GM18507 (cell line): ENCODE measurements around the gene TAX1BP3.

Experiments used
- DNase-seq: peaks from one replicate; pipeline ENCODE4 v3.0.0; 2011; ENCODE audit warnings: low read depth; ENCODE audit not compliant: insufficient read length; ENCODE audit errors: extremely low spot score
- FAIRE-seq: peaks from 2 replicates; lab custom pipeline; 2011; peaks lifted over from hg19 to GRCh38; lab: Jason Lieb, UNC

Gene TAX1BP3

GRCh38 chr17:3689262-3690093 lies 21.1 kb upstream of the TAX1BP3 start:
- no peak for FAIRE-seq

GRCh38 chr17:3688852-3689261 lies 20.5 kb upstream of the TAX1BP3 start:
- no peak for FAIRE-seq

More at GRCh38 chr17:3689262-3690093, 21.1 kb upstream of the TAX1BP3 start:
- DNase-seq = no peak

GRCh38 chr17:3688027-3688553 lies 19.7 kb upstream of the TAX1BP3 start:
- DNase-seq = no peak
- FAIRE-seq = no peak

More at GRCh38 chr17:3688852-3689261, 20.5 kb upstream of the TAX1BP3 start:
- no peak for DNase-seq

DNA sequence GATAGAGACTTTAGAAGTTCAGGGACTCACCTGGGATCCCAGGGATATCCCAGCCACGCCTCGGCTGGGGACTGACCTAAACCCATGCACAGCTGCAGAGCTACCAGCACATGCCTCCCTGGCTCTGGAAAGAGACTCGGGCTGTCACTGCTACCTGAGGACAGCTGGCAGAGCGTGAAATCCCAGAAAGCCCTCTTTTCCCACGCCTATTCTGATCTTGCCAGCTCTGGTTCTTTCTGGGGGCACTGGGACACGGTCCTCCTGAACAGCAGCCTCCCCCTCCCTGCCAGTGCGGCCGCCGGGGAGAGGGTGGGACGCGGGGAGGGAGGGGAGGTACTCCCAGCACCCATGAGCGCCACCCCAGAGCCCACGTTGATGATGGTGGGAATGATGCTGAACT lies 16.8 kb upstream of the TAX1BP3 start:
- FAIRE-seq (no peak), DNase-seq (no peak)

GRCh38 chr17:3683054-3683511 lies 14.7 kb upstream of the TAX1BP3 start:
- DNase-seq (peak; percentile 73), FAIRE-seq (peak; percentile 89)

DNA sequence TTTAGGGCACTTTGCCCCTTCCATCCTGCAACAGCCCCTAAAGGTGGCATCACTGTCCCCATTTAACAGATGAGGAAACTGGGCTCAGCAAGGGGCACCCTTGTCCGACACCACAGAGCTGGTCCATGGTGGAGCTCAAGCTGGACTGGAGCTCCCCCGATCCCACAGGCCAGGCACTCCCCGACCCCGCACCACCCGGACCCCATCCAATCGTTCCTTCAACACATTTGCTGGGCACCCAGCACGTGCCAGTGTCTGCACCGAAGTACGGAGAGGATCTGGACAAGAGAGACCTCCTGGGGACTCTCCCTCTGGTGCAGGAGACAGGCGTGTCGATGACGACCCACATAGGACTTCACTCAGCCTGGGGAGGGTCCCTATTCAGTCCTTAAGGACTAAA lies 13.7 kb upstream of the TAX1BP3 start:
- DNase-seq = no peak
- no peak for FAIRE-seq

GRCh38 chr17:3681565-3681964 lies 13.2 kb upstream of the TAX1BP3 start:
- DNase-seq = no peak
- no peak for FAIRE-seq

- DNase-seq (no peak), FAIRE-seq (no peak)
Measured at GRCh38 chr17:3681057-3681456, 12.7 kb upstream of the TAX1BP3 start.

GRCh38 chr17:3679531-3680126 lies 11.3 kb upstream of the TAX1BP3 start:
- FAIRE-seq = no peak
- DNase-seq = no peak

DNA sequence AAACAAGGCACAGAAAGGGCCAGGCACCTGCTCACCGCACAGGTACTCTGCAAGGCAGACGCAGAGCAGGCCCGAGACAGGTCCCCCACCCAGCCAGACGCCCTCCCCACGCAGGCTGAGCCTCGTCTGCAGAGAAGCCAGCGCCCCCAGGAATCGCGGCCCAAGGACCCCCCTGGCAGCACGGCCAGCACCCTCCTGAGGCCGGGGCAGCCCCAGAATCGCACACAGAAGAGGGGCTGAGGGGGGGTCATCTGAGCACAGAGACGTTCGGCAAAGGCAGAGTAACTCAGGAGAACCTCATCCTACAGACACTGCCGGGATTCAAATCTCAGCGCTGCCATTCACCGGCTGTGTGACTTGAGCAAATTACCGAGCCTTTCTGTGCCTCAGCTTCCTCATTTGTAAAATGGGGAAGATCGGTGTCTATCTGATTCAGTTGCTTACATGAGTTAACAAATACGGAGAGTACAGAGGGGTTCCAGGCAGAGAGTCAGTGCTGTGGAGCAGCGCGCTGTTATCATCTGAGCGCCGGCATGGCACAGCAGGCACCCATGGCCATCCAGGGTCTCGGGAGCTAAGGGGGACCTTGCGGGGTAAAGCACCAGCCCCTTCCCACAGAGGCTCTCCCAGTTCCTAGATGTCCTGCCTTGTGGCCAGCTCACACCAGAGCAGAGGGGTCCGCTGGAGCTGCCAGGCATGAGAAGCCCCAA lies 10.6 kb upstream of the TAX1BP3 start:
- FAIRE-seq = no peak
- no peak for DNase-seq

DNA sequence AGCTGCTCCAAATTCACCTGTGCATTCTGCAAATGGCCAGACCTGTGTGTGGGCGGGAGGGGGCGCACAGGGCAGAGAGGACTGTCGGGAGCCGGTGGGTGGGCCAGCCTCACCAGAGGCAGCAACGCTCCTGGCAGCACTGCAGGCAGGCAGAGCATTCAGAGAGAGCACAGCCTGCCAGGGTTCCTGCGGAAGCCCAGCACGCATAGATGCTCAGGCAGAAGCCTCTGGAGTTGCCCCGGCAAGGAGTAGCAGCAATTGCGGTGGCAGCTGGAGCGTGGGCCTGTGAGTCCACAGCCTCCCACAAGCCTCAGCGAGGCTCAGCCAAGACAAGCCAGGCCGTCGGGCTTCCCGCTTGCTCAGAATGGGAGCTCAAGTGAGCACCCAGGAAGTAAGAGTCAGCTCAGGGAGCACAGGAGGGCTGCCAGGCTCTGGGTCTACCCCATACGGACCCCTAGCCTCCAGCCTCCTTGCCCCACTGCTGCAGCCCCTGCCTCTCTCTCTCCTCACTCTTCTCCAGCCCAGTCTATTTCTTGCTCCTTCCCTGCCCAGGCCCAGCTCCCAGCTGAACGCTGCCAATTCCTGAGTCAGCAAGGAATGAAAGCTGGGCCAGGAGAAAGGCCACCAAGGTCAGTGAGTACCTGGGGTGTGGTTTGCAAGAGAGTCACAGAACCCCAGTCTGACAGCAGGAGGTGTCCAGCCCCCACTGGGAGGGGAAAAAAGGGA lies 9.9 kb upstream of the TAX1BP3 start:
- DNase-seq = no peak
- FAIRE-seq = no peak

- FAIRE-seq (no peak), DNase-seq (no peak)
Measured at GRCh38 chr17:3675886-3676285, 7.5 kb upstream of the TAX1BP3 start.

DNA sequence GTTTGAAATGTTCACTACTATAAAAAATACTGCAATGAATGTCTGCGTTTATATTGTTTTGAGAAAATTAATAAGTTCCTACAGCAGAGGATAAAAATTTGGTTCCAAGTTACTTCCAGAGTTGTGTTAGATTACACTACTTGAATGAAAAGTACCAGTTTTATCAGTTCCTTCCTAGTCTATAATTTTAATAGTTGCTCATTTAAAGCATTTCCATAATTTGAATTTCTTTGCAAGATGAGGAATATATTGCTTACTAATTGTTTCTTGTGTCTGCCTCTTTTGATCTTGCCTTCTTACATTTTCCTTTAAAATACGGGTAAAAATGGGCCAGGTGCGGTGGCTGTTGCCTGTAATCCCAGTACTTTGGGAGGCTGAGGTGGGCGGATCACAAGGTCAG lies 4.2 kb upstream of the TAX1BP3 start:
- FAIRE-seq (no peak), DNase-seq (no peak)

- no peak for FAIRE-seq
- DNase-seq = no peak
Measured at GRCh38 chr17:3669548-3669947, 1.2 kb upstream of the TAX1BP3 start.

DNA sequence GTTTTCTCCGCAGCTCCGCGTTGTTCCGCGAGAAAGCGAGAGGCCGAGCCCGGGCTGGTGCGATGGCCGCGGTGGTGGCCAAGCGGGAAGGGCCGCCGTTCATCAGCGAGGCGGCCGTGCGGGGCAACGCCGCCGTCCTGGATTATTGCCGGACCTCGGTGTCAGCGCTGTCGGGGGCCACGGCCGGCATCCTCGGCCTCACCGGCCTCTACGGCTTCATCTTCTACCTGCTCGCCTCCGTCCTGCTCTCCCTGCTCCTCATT lies 638 bp upstream of the TAX1BP3 start:
- FAIRE-seq = no peak

DNA sequence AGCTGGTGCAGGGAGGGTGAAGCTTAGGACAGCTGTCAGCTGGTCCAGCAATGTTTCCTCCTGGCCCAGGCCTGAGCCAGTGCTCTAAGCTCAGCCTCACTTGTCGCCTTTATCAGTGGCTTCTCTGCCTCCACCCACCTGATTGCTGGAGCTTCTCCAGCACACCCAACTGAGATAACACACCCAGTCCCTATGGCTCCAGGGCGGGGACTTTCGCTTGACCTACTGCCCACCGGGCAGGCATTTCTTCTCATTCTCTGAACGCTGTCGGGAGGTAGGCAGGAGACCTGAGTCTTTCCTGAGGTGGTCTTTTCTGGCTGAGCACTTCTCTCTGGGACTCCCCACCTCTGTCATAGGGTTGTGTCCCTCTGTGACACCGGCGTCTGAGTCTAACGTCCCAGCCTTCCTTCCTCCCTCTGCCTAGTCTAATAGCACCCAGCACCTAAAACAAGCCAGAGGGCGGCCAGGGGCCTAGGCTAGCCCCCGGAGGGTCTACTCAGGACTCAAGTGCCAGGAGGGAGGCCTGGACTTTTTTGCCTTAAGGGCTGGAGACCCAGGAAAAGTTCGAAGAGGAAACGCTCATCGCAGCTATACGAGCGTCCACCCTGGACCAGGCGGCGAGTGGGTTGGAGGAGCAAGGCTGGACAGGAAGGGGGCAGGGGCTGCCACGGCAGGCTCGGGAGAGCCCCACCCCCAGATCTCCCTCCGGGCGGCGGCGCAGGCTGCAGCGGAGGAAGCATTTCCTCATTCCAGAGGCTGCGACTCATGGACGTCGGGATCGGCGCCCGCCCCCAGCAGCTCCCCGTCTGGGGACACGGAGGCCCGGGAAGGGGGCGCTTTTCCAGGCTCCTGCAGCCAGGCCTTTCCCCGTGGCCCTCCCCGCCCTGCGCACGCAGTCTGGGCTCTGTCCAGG lies 756 bp downstream of the TAX1BP3 start:
- DNase-seq (no peak), FAIRE-seq (no peak)

More for the DNA sequence above, 638 bp upstream of the TAX1BP3 start:
- no peak for DNase-seq

DNA sequence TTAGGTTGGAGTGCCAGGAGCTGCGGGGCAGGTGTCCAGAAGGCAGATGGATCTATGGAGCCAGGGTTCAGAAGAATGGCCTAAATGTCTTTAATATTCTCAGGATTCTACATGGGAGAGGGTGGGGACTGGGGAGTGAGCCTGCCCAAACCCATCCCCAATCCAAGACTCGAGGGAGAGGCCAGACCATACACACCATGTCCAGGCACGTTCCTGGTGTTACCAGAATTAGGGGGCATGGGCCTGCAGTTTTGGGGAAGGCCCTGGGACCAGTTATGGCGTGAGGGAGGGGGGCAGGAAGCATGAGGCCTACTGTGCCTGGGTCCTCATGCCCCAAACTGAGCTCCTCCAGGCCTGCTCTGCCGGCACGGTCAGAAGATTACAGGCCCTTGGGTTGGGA lies 1.9 kb downstream of the TAX1BP3 start:
- FAIRE-seq = no peak
- DNase-seq = no peak

- no peak for DNase-seq
- FAIRE-seq = no peak
Measured at GRCh38 chr17:3665834-3666233, 2.5 kb downstream of the TAX1BP3 start.
